BJ (cell line): Measurements from ENCODE around the gene KIF3B. TPM values are rescaled to one million over a fixed set of nuclear protein-coding genes. Genes with fewer than 3 reads are reported as not detected.

Source experiments
- CTCF ChIA-PET: fragments of 350-600 bp; formaldehyde crosslinking; extraction: SDS; loops from one replicate; lab custom pipeline; 2021; ENCODE audit warnings: antibody characterized with exemption, inconsistent platforms; lab: Yijun Ruan, JAX
- POLR2A ChIA-PET: fragments of 300-600 bp; sonication (Branson Sonifier 250); formaldehyde crosslinking; extraction: SDS; loops from one replicate; lab custom pipeline; 2021; ENCODE audit warnings: antibody characterized with exemption; lab: Charles Lee
- DNase-seq: peaks from one replicate; pipeline ENCODE4 v3.0.0-alpha.2; 2011; ENCODE audit warnings: low read depth
- H3K27me3 ChIP-seq: 2 replicates; pipeline ENCODE4 v1.6.0; 2011; ENCODE audit warnings: low read length; ENCODE audit not compliant: control insufficient read depth, insufficient read depth
- H3K36me3 ChIP-seq: 2 replicates; pipeline ENCODE4 v1.5.1; 2011; ENCODE audit warnings: low read length; ENCODE audit not compliant: control insufficient read depth, insufficient read depth
- H3K4me3 ChIP-seq: 2 replicates; pipeline ENCODE4 v1.5.1; 2011; ENCODE audit warnings: low read depth, mild to moderate bottlenecking, control low read depth, low read length
- CTCF ChIP-seq: IDR thresholded peaks from 2 replicates; pipeline ENCODE4 v1.5.1; 2011; ENCODE audit warnings: low read depth, mild to moderate bottlenecking, control low read depth, inconsistent platforms, low read length, moderate library complexity; ENCODE audit not compliant: insufficient read depth
- polyA plus RNA-seq: library from polyadenylated mRNA; depleted of rRNA; stranded (reverse); fragments of >200 nt; gene quantifications from 2 replicates; pipeline ENCODE4 v1.2.3, GENCODE V29; 2011

Gene KIF3B
- polyA plus RNA-seq, 1 experiment = 20.9 TPM

- POLR2A ChIA-PET = no interaction called here
- CTCF ChIA-PET = no interaction called here
- Histone ChIP-seq H3K36me3 (no peaks in the 10 kb centered on the region), H3K4me3 (no peak overlapping the region), H3K27me3 (no peaks in the 10 kb centered on the region)
- TF ChIP-seq CTCF = no peak
- no peak for DNase-seq
Measured at GRCh38 chr20:32289661-32290431, 12.4 kb downstream of the KIF3B start.

- no peaks in the 10 kb centered on the region for H3K36me3 ChIP-seq
- DNase-seq = no peak
- ChIA-PET POLR2A (no interaction called here), CTCF (interaction anchor here (1.0 kb wide), 1 partner anchor 11 kb away, joined by 3 read pairs; no protein-coding TSS in a partner anchor)
- H3K27me3 ChIP-seq = no peaks in the 10 kb centered on the region
- no peak for TF ChIP-seq CTCF
- no peak overlapping the region for H3K4me3 ChIP-seq
Measured at GRCh38 chr20:32291166-32291565, 13.7 kb downstream of the KIF3B start.

- POLR2A ChIA-PET = no interaction called here
- no peak for TF ChIP-seq CTCF
- CTCF ChIA-PET = no interaction called here
- Histone ChIP-seq H3K4me3 (no peak overlapping the region), H3K36me3 (no peaks in the 10 kb centered on the region), H3K27me3 (no peaks in the 10 kb centered on the region)
- DNase-seq = no peak
Measured at GRCh38 chr20:32292548-32292947, 15.1 kb downstream of the KIF3B start.

- no peaks in the 10 kb centered on the region for H3K36me3 ChIP-seq
- no peak for DNase-seq
- CTCF ChIA-PET = interaction anchor here (0.6 kb wide), 1 partner anchor 15 kb away, joined by 4 read pairs; no protein-coding TSS in a partner anchor
- POLR2A ChIA-PET = no interaction called here
- H3K4me3 ChIP-seq = no peak overlapping the region
- H3K27me3 ChIP-seq = no peaks in the 10 kb centered on the region
- no peak for TF ChIP-seq CTCF
Measured at GRCh38 chr20:32294071-32294470, 16.6 kb downstream of the KIF3B start.

- H3K27me3 ChIP-seq = no peaks in the 10 kb centered on the region
- ChIA-PET POLR2A (no interaction called here), CTCF (interaction anchor here (0.6 kb wide), 2 partner anchors 11 to 57 kb away, joined by 3 to 5 read pairs; no protein-coding TSS in a partner anchor)
- no peak for TF ChIP-seq CTCF
- DNase-seq = no peak
- no peak overlapping the region for H3K4me3 ChIP-seq
- no peaks in the 10 kb centered on the region for H3K36me3 ChIP-seq
Measured at GRCh38 chr20:32296412-32296811, 19.0 kb downstream of the KIF3B start.
